Liver (tissue), 9 donors: ENCODE results near the gene TMEM47. TPM values are rescaled to one million over a fixed set of nuclear protein-coding genes. Genes with fewer than 3 reads are reported as not detected.

Experiments used
- DNase-seq: peaks from one replicate; pipeline ENCODE4 v3.0.0-alpha.2; 2017; ENCODE audit warnings: low spot score
- H3K27ac ChIP-seq, 2 donors: one replicate each; pipeline ENCODE4 v1.7.0; 2013; ENCODE audit warnings: inconsistent platforms in 2 of 2, low read length in 2 of 2, control low read depth in 1 of 2, low read depth in 1 of 2, mild to moderate bottlenecking in 1 of 2
- H3K27me3 ChIP-seq, 4 donors: one replicate each; pipeline versions ENCODE4 v1.6.1 to v1.7.0; 2013; ENCODE audit warnings: low read length in 3 of 4, inconsistent platforms in 1 of 4, mild to moderate bottlenecking in 1 of 4, moderate library complexity in 1 of 4; ENCODE audit not compliant: control insufficient read depth in 4 of 4, insufficient read depth in 4 of 4
- H3K36me3 ChIP-seq, 4 donors: one replicate each; pipeline versions ENCODE4 v1.6.1 to v1.7.0; 2013; ENCODE audit warnings: low read length in 3 of 4, mild to moderate bottlenecking in 3 of 4, low read depth in 1 of 4, moderate library complexity in 1 of 4; ENCODE audit not compliant: control insufficient read depth in 4 of 4, insufficient read depth in 3 of 4
- H3K4me1 ChIP-seq, 4 donors: one replicate each; pipeline versions ENCODE4 v1.6.1 to v1.7.0; 2013; ENCODE audit warnings: low read length in 3 of 4, mild to moderate bottlenecking in 3 of 4, moderate library complexity in 1 of 4; ENCODE audit not compliant: control insufficient read depth in 4 of 4, insufficient read depth in 4 of 4
- H3K4me3 ChIP-seq, 3 donors: one replicate each; pipeline versions ENCODE4 v1.6.1 to v1.7.0; 2013; ENCODE audit warnings: low read length in 3 of 3, control low read depth in 1 of 3, low read depth in 1 of 3, mild to moderate bottlenecking in 1 of 3
- H3K9ac ChIP-seq, 2 donors: one replicate each; pipeline ENCODE4 v1.7.0; 2013; ENCODE audit warnings: low read length in 2 of 2, mild to moderate bottlenecking in 2 of 2, moderate library complexity in 2 of 2, control low read depth in 1 of 2, low read depth in 1 of 2
- H3K9me3 ChIP-seq, 4 donors: one replicate each; pipeline versions ENCODE4 v1.6.1 to v1.7.0; 2013; ENCODE audit warnings: low read length in 3 of 4; ENCODE audit not compliant: control insufficient read depth in 4 of 4
- ATF3 ChIP-seq: IDR thresholded peaks from 2 replicates; pipeline ENCODE4 v1.6.1; 2016; ENCODE audit warnings: antibody characterized with exemption
- EGR1 ChIP-seq, 2 donors: IDR thresholded peaks; 2 replicates each; pipeline ENCODE4 v1.6.1; 2016 to 2018; ENCODE audit warnings: antibody characterized with exemption in 2 of 2, low read depth in 2 of 2
- FOXA1 ChIP-seq: IDR thresholded peaks from 2 replicates; pipeline ENCODE4 v1.6.1; 2016; ENCODE audit warnings: antibody characterized with exemption
- FOXA2 ChIP-seq: IDR thresholded peaks from 2 replicates; pipeline ENCODE4 v1.6.1; 2016; ENCODE audit warnings: antibody characterized with exemption
- GABPA ChIP-seq, 2 donors: IDR thresholded peaks in 1 of 2; conservative IDR thresholded peaks in 1 of 2; 2 replicates each; pipeline ENCODE4 v1.6.1; 2016; ENCODE audit warnings: antibody characterized with exemption in 2 of 2, mild to moderate bottlenecking in 1 of 2, moderate library complexity in 1 of 2
- HNF4A ChIP-seq, 2 donors: conservative IDR thresholded peaks; 2 replicates each; pipeline ENCODE4 v1.6.1; 2016; ENCODE audit warnings: antibody characterized with exemption in 2 of 2, mild to moderate bottlenecking in 2 of 2
- HNF4G ChIP-seq: IDR thresholded peaks from 2 replicates; pipeline ENCODE4 v1.6.1; 2016; ENCODE audit warnings: antibody characterized with exemption
- NR2F2 ChIP-seq: IDR thresholded peaks from 2 replicates; pipeline ENCODE4 v1.6.1; 2016; ENCODE audit warnings: antibody characterized with exemption
- RAD21 ChIP-seq, 2 donors: IDR thresholded peaks; 2 replicates each; pipeline ENCODE4 v1.6.1; 2016; ENCODE audit warnings: antibody characterized with exemption in 2 of 2, mild to moderate bottlenecking in 2 of 2
- RXRA ChIP-seq, 2 donors: IDR thresholded peaks; 2 replicates each; pipeline ENCODE4 v1.6.1; 2017 to 2018; ENCODE audit warnings: antibody characterized with exemption in 2 of 2, mild to moderate bottlenecking in 1 of 2
- SP1 ChIP-seq: IDR thresholded peaks from 2 replicates; pipeline ENCODE4 v1.6.1; 2018; ENCODE audit warnings: antibody characterized with exemption, mild to moderate bottlenecking
- TAF1 ChIP-seq: conservative IDR thresholded peaks from 2 replicates; pipeline ENCODE4 v1.6.1; 2016; ENCODE audit warnings: antibody characterized with exemption, mild to moderate bottlenecking
- YY1 ChIP-seq: IDR thresholded peaks from 2 replicates; pipeline ENCODE4 v1.6.1; 2016; ENCODE audit warnings: antibody characterized with exemption, mild to moderate bottlenecking
- ZBTB33 ChIP-seq: IDR thresholded peaks from 2 replicates; pipeline ENCODE4 v1.6.1; 2016; ENCODE audit warnings: antibody characterized with exemption
- WGBS: extraction: QIAGEN DNeasy Blood & Tissue Kit; methylation state at CpG from one replicate; pipeline ENCODE4 v1.1.7; 2013; 5-methylcytosine and 5-hydroxymethylcytosine counted together
- polyA plus RNA-seq, 2 donors: library from polyadenylated mRNA; stranded (reverse) in 1 of 2; unstranded in 1 of 2; fragments of 200-250 nt in 1 of 2; fragments of >200 nt in 1 of 2; fragmentation: Nextera tagmentation in 1 of 2; extraction: Ambion mirVana in 1 of 2; gene quantifications; one replicate each; pipeline versions ENCODE4 v1.2.1 to v1.2.3, GENCODE V29; 2013 to 2015
- total RNA-seq, 2 donors: library from RNA; depleted of rRNA; stranded (reverse); fragments of >200 nt; gene quantifications; one replicate each; pipeline ENCODE4 v1.2.3, GENCODE V29; 2014
- TF ChIP-seq, protein P1 (sequence below): IDR thresholded peaks from 2 replicates; pipeline ENCODE4 v1.6.1; 2016; ENCODE audit warnings: antibody characterized with exemption
- TF ChIP-seq, protein P2 (sequence below): IDR thresholded peaks from 2 replicates; pipeline ENCODE4 v1.6.1; 2016; ENCODE audit warnings: antibody characterized with exemption, mild to moderate bottlenecking
- TF ChIP-seq, protein P3 (sequence below): fragments of 150-350 bp; IDR thresholded peaks from 2 replicates; pipeline ENCODE4 v1.5.1; 2017; ENCODE audit warnings: improper control_type of control experiment, low read depth, low read length; ENCODE audit not compliant: missing input control
- donor health status: healthy.
- donor health status: healthy.
- donor health status: healthy.
- donor health status: healthy.
- donor health status: healthy.

Gene TMEM47
- total and polyA plus RNA-seq, 4 donors, result 7.1 to 13.4 (median 9.5) TPM

- DNase-seq, result no peak
- H3K4me1 ChIP-seq, result no peaks in the 10 kb centered on the region
- H3K27me3 ChIP-seq, result no peaks in the 10 kb centered on the region
- WGBS, result 56% methylated on average over 2 of the region's 2 CpGs
- H3K9ac ChIP-seq, result no peak overlapping the region
- no peak overlapping the region for H3K4me3 ChIP-seq
- H3K36me3 ChIP-seq, result no peaks in the 10 kb centered on the region
- TF ChIP-seq ZBTB33, result no peak
- TF ChIP-seq HNF4G, result no peak
- no peak for TF ChIP-seq TAF1
- TF ChIP-seq, protein P1, sequence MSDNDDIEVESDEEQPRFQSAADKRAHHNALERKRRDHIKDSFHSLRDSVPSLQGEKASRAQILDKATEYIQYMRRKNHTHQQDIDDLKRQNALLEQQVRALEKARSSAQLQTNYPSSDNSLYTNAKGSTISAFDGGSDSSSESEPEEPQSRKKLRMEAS, result no peak
- TF ChIP-seq, protein P2, sequence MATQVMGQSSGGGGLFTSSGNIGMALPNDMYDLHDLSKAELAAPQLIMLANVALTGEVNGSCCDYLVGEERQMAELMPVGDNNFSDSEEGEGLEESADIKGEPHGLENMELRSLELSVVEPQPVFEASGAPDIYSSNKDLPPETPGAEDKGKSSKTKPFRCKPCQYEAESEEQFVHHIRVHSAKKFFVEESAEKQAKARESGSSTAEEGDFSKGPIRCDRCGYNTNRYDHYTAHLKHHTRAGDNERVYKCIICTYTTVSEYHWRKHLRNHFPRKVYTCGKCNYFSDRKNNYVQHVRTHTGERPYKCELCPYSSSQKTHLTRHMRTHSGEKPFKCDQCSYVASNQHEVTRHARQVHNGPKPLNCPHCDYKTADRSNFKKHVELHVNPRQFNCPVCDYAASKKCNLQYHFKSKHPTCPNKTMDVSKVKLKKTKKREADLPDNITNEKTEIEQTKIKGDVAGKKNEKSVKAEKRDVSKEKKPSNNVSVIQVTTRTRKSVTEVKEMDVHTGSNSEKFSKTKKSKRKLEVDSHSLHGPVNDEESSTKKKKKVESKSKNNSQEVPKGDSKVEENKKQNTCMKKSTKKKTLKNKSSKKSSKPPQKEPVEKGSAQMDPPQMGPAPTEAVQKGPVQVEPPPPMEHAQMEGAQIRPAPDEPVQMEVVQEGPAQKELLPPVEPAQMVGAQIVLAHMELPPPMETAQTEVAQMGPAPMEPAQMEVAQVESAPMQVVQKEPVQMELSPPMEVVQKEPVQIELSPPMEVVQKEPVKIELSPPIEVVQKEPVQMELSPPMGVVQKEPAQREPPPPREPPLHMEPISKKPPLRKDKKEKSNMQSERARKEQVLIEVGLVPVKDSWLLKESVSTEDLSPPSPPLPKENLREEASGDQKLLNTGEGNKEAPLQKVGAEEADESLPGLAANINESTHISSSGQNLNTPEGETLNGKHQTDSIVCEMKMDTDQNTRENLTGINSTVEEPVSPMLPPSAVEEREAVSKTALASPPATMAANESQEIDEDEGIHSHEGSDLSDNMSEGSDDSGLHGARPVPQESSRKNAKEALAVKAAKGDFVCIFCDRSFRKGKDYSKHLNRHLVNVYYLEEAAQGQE, result no peak
- TF ChIP-seq EGR1 (IDR thresholded peaks at IDR 0.05; ENCODE audit: low read depth in 2 of 2), result no peak
- no peak for TF ChIP-seq SP1
- no peak for TF ChIP-seq RXRA (IDR thresholded peaks at IDR 0.05)
- no peak for TF ChIP-seq ATF3
- TF ChIP-seq FOXA1, result no peak
- no peak for TF ChIP-seq HNF4A (conservative IDR thresholded peaks at IDR 0.05)
- TF ChIP-seq, protein P3, sequence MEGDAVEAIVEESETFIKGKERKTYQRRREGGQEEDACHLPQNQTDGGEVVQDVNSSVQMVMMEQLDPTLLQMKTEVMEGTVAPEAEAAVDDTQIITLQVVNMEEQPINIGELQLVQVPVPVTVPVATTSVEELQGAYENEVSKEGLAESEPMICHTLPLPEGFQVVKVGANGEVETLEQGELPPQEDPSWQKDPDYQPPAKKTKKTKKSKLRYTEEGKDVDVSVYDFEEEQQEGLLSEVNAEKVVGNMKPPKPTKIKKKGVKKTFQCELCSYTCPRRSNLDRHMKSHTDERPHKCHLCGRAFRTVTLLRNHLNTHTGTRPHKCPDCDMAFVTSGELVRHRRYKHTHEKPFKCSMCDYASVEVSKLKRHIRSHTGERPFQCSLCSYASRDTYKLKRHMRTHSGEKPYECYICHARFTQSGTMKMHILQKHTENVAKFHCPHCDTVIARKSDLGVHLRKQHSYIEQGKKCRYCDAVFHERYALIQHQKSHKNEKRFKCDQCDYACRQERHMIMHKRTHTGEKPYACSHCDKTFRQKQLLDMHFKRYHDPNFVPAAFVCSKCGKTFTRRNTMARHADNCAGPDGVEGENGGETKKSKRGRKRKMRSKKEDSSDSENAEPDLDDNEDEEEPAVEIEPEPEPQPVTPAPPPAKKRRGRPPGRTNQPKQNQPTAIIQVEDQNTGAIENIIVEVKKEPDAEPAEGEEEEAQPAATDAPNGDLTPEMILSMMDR, result no peak
- TF ChIP-seq YY1, result no peak
- TF ChIP-seq RAD21 (IDR thresholded peaks at IDR 0.05), result no peak
- TF ChIP-seq NR2F2, result no peak
- H3K9me3 ChIP-seq, result peaks cover 0 to 11% (median 1%) of the 10 kb centered on the region in 4 donors
- no peak overlapping the region for H3K27ac ChIP-seq
Observed at GRCh38 chrX:34687095-34687494, 30.0 kb upstream of the TMEM47 start.

- DNase-seq, result no peak
- WGBS, result 97% methylated on average over 1 of the region's 1 CpG
- Histone ChIP-seq H3K27ac (no peak overlapping the region), H3K4me3 (no peak overlapping the region), H3K4me1 (peaks cover 0 to 5% (median 0%) of the 10 kb centered on the region in 4 donors), H3K27me3 (no peaks in the 10 kb centered on the region), H3K36me3 (no peaks in the 10 kb centered on the region), H3K9ac (no peak overlapping the region), H3K9me3 (no peaks in the 10 kb centered on the region)
- TF ChIP-seq YY1, result no peak
- TF ChIP-seq TAF1, result no peak
- TF ChIP-seq ZBTB33, result no peak
- TF ChIP-seq, protein P1, result no peak
- TF ChIP-seq EGR1 (IDR thresholded peaks at IDR 0.05; ENCODE audit: low read depth in 2 of 2), result no peak
- no peak for TF ChIP-seq SP1
- no peak for TF ChIP-seq HNF4G
- no peak for TF ChIP-seq ATF3
- TF ChIP-seq GABPA (IDR thresholded peaks at IDR 0.05 in 1 of 2, conservative IDR thresholded peaks at IDR 0.05 in 1 of 2), result no peak
- no peak for TF ChIP-seq FOXA2
- no peak for TF ChIP-seq NR2F2
Observed at GRCh38 chrX:34659575-34659974, 2.5 kb upstream of the TMEM47 start.
